GM18498 (cell line): ENCODE data around the gene VPS11.
A peak's percentile ranks its signal among the peaks of the same experiment; 100 is the strongest.

Experiments used
- ATAC-seq: cut with Tn5 transposase; IDR thresholded peaks from one replicate; pipeline ENCODE4 v1.9.1; 2021; ENCODE audit warnings: mild to moderate bottlenecking, moderate library complexity; ENCODE audit not compliant: unreplicated experiment

Gene VPS11

GRCh38 chr11:119117004-119117706, 49.5 kb downstream of the VPS11 start:
- ATAC-seq: no peak

- ATAC-seq: no peak
These were observed 50.6 kb downstream of the VPS11 start for GRCh38 chr11:119118227-119118626.

GRCh38 chr11:119118946-119119345, 51.3 kb downstream of the VPS11 start:
- no peak for ATAC-seq

- no peak for ATAC-seq
These were observed 53.0 kb downstream of the VPS11 start for GRCh38 chr11:119120639-119121007.

GRCh38 chr11:119121008-119121810, 53.6 kb downstream of the VPS11 start, which contains the start of gene HINFP:
HINFP (plus strand) TSS chr11:119121580; CDS start chr11:119126945, 5,365 bp downstream.
- ATAC-seq: peak; percentile 97

- no peak for ATAC-seq
These were observed 54.1 kb downstream of the VPS11 start for GRCh38 chr11:119121811-119122124.

- ATAC-seq: no peak
These were observed 58.2 kb downstream of the VPS11 start for GRCh38 chr11:119125821-119126220.

- no peak for ATAC-seq
These were observed 59.2 kb downstream of the VPS11 start for GRCh38 chr11:119126675-119127268.

GRCh38 chr11:119130662-119131061, 63.0 kb downstream of the VPS11 start:
- ATAC-seq: no peak
